CD4-positive, CD25-positive, alpha-beta regulatory T cell (primary cell): ENCODE results near the gene PTPRQ. TPM values are rescaled to one million over a fixed set of nuclear protein-coding genes. Genes with fewer than 3 reads are reported as not detected.
A peak's percentile ranks its signal among the peaks of the same experiment; 100 is the strongest.

ENCODE experiments used
- ATAC-seq, 2 donors: fragments of 150-1000 bp; cut with Tn5 transposase; one replicate each; pipeline ENCODE4 v1.10.0; 2021; ENCODE audit warnings: low read depth in 2 of 2, moderate number of reproducible peaks in 2 of 2, moderate library complexity in 1 of 2
- DNase-seq, 3 donors: peaks; one replicate each; pipeline versions ENCODE4 v3.0.0 to v3.0.0-alpha.2; 2012 to 2022; ENCODE audit warnings: mixed read lengths in 1 of 3
- H3K27ac ChIP-seq: one replicate; pipeline ENCODE4 v1.7.0; 2013; ENCODE audit warnings: mild to moderate bottlenecking, low read length; ENCODE audit not compliant: insufficient read depth, poor library complexity, severe bottlenecking
- H3K27me3 ChIP-seq: one replicate; pipeline ENCODE4 v1.7.0; 2013; ENCODE audit warnings: low read length; ENCODE audit not compliant: control insufficient read depth, insufficient read depth
- H3K36me3 ChIP-seq: one replicate; pipeline ENCODE4 v1.7.0; 2013; ENCODE audit warnings: mild to moderate bottlenecking, low read length, moderate library complexity; ENCODE audit not compliant: control insufficient read depth, insufficient read depth
- H3K4me1 ChIP-seq: 2 replicates; pipeline ENCODE4 v1.7.0; 2013; ENCODE audit warnings: mild to moderate bottlenecking, low read length; ENCODE audit not compliant: insufficient read depth, control insufficient read depth, poor library complexity, severe bottlenecking
- H3K4me3 ChIP-seq: one replicate; pipeline ENCODE4 v1.7.0; 2013; ENCODE audit warnings: low read depth, mild to moderate bottlenecking, low read length, moderate library complexity
- H3K9me3 ChIP-seq, 2 experiments: 1 replicate in 1 of 2; 2 replicates in 1 of 2; pipeline ENCODE4 v1.7.0; 2013; ENCODE audit warnings: low read length in 2 of 2, mild to moderate bottlenecking in 1 of 2, moderate library complexity in 1 of 2; ENCODE audit not compliant: control insufficient read depth in 2 of 2
- H3K27ac Mint-ChIP-seq, 3 donors: one replicate each; pipeline ENCODE4 v1.8.0; 2020 to 2022; ENCODE audit warnings: mild to moderate bottlenecking in 3 of 3, mixed read lengths in 3 of 3, moderate library complexity in 2 of 3
- H3K27me3 Mint-ChIP-seq: one replicate; pipeline ENCODE4 v1.8.0; 2022; ENCODE audit warnings: mild to moderate bottlenecking, mixed read lengths
- H3K36me3 Mint-ChIP-seq: one replicate; pipeline ENCODE4 v1.8.0; 2020; ENCODE audit warnings: mixed read lengths
- H3K4me1 Mint-ChIP-seq, 4 donors: one replicate each; pipeline ENCODE4 v1.8.0; 2020 to 2022; ENCODE audit warnings: mixed read lengths in 4 of 4, mild to moderate bottlenecking in 1 of 4
- H3K4me3 Mint-ChIP-seq, 4 donors: one replicate each; pipeline ENCODE4 v1.8.0; 2020 to 2022; ENCODE audit warnings: mild to moderate bottlenecking in 4 of 4, mixed read lengths in 4 of 4, moderate library complexity in 3 of 4
- H3K9me3 Mint-ChIP-seq, 7 donors: one replicate each; pipeline ENCODE4 v1.8.0; 2020 to 2022; ENCODE audit warnings: mixed read lengths in 7 of 7, mild to moderate bottlenecking in 3 of 7, moderate library complexity in 2 of 7
- polyA plus RNA-seq, 4 donors: library from polyadenylated mRNA; unstranded; fragments of 300-500 nt; fragmentation: Illumina TruSeq; gene quantifications; one replicate each; pipeline ENCODE4 v1.2.3, GENCODE V29; 2021
- total RNA-seq: library from RNA; stranded (reverse); gene quantifications from one replicate; pipeline ENCODE4 v1.2.3, GENCODE V29; 2022

Gene PTPRQ
- total and polyA plus RNA-seq, 5 donors from 2014 or later: not detected

DNA sequence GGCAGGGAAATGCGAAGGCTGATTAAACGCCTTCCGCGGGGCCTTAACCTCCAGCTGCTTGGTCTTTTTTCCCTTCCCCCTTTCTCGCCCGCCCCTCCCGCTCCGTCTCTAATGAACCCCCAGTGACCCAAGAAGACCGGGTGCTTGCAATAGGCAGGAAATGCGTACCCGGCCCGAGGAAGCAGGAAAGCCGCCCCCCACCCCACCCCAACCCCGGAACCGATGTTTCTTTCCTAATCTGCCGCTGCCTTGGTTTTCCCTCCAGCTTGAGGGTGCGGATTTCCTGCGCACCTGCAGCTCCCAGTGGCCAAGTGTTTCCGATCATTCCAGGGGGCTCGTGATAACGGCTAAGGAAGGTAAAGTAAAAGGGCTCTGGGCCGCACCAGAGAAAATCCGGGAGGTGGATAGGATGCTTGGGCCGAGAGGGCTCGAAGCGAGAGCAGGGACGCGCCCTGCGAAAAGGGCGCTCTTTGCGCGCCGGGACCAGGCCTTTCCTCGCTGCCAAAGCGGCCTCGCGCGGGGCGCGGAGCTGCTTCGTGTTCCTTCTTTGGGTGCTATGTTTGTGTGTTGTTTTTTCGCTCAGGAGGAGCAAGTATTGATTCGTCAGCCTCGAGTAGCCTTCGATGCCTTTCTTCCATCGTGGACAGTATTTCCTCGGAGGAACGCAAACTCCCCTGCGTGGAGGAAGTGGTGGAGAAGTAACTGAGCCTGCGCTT, 264.4 kb downstream of the PTPRQ start:
- no peak overlapping the region for H3K27ac ChIP-seq
- H3K9me3 ChIP-seq: no peaks in the 10 kb centered on the region
- no peak overlapping the region for H3K4me3 Mint-ChIP-seq
- DNase-seq (no peak), ATAC-seq (no peak)
- H3K27me3 ChIP-seq: no peaks in the 10 kb centered on the region
- no peaks in the 10 kb centered on the region for H3K4me1 ChIP-seq
- no peak overlapping the region for H3K4me3 ChIP-seq
- peaks cover 0 to 7% (median 1%) of the 10 kb centered on the region in 7 donors for H3K9me3 Mint-ChIP-seq
- no peaks in the 10 kb centered on the region for H3K4me1 Mint-ChIP-seq
- no peak overlapping the region for H3K27ac Mint-ChIP-seq
- H3K36me3 Mint-ChIP-seq: no peaks in the 10 kb centered on the region
- H3K27me3 Mint-ChIP-seq: peaks cover 13% of the 10 kb centered on the region
- no peaks in the 10 kb centered on the region for H3K36me3 ChIP-seq

GRCh38 chr12:80708975-80709328, 264.9 kb downstream of the PTPRQ start:
- Histone ChIP-seq H3K4me3 (no peak overlapping the region), H3K27ac (no peak overlapping the region), H3K4me1 (no peaks in the 10 kb centered on the region), H3K9me3 (no peaks in the 10 kb centered on the region), H3K27me3 (no peaks in the 10 kb centered on the region), H3K36me3 (no peaks in the 10 kb centered on the region)
- Mint-ChIP-seq H3K27ac (no peak overlapping the region), H3K9me3 (peaks cover 0 to 7% (median 0%) of the 10 kb centered on the region in 7 donors), H3K4me3 (no peak overlapping the region), H3K4me1 (no peaks in the 10 kb centered on the region), H3K27me3 (peaks cover 16% of the 10 kb centered on the region), H3K36me3 (no peaks in the 10 kb centered on the region)
- ATAC-seq (no peak), DNase-seq (no peak)

DNA sequence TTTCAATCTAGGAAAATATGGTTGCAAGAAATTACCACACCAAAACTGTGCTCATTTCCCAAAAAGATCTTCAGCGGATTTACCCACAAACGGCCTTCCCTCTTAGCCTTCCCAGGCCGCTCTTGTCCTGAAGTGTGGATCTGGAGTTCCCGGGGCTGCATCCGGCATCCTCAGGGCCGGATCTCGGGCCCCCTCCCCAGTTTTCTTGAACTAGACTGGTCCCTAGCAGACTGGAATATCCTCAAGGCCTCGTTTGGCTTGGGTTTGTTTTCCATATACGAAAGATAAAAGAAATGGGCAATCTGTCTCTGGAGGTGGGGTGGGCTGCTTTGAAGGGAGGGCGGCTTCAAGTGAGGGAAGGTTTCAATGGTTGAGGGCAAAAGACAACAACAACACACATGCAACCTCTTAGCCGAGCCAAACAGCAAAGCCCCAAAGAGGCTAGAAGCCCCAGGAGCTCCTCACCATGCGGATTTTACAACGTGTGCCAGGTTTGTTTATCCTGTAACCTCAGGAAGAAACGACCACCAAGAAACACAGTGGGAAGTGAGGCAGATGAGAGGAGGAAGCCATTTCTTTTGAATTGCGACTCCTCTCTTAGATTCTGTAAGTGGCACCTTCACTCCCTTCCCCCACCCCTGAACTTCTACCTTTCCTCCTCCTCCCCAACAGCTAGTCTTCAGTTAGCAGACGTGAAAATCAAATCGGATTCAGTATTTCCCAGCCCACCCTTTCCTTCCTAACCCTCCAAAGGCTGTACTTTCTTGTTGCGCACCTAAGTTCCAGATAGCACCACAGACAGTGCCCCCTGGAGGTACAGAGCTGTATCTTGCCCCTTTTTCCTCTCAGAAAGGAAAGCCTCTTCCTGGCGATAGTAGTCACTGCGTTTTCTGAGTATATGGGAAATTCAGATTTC, 266.0 kb downstream of the PTPRQ start:
- Histone ChIP-seq H3K27ac (no peak overlapping the region), H3K36me3 (no peaks in the 10 kb centered on the region), H3K27me3 (peaks cover 4% of the 10 kb centered on the region), H3K4me3 (no peak overlapping the region), H3K9me3 (no peaks in the 10 kb centered on the region), H3K4me1 (no peaks in the 10 kb centered on the region)
- Mint-ChIP-seq H3K27ac (no peak overlapping the region), H3K9me3 (peaks cover 0 to 10% (median 0%) of the 10 kb centered on the region in 7 donors), H3K36me3 (no peaks in the 10 kb centered on the region), H3K4me3 (peak overlapping the region in 1 of 4 donors; percentile 12), H3K4me1 (no peaks in the 10 kb centered on the region), H3K27me3 (peaks cover 21% of the 10 kb centered on the region)
- ATAC-seq (no peak), DNase-seq (no peak)

GRCh38 chr12:80710727-80711449, 266.9 kb downstream of the PTPRQ start:
- Histone ChIP-seq H3K27ac (no peak overlapping the region), H3K4me1 (no peaks in the 10 kb centered on the region), H3K9me3 (no peaks in the 10 kb centered on the region), H3K4me3 (no peak overlapping the region), H3K27me3 (peaks cover 5% of the 10 kb centered on the region), H3K36me3 (no peaks in the 10 kb centered on the region)
- Mint-ChIP-seq H3K4me1 (no peaks in the 10 kb centered on the region), H3K4me3 (peak overlapping the region in 1 of 4 donors; percentile 12), H3K9me3 (peaks cover 0 to 10% (median 0%) of the 10 kb centered on the region in 7 donors), H3K27me3 (peaks cover 25% of the 10 kb centered on the region), H3K36me3 (no peaks in the 10 kb centered on the region), H3K27ac (no peak overlapping the region)
- ATAC-seq (no peak), DNase-seq (no peak)

DNA sequence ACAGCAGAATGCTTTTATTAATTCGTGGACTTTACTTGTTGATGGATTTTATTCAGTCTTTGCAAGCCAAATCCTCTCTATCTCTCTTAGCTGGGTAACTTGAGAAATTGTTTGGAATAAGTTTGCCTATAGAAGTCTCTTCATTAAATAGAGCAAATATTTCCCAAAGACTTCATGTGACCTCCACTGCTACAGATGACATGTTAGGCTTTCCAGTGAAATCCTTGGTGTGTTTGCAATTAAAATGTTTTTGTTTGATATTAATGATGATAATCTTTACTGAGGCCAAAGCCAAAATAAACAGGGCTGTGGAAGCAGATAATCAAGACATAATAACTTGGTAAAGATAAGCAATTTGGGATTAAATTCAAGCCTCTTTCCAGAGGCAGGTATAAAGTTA, 267.8 kb downstream of the PTPRQ start:
- Mint-ChIP-seq H3K27me3 (peaks cover 31% of the 10 kb centered on the region), H3K36me3 (no peaks in the 10 kb centered on the region), H3K4me3 (no peak overlapping the region), H3K9me3 (peaks cover 0 to 10% (median 0%) of the 10 kb centered on the region in 7 donors), H3K27ac (no peak overlapping the region), H3K4me1 (no peaks in the 10 kb centered on the region)
- Histone ChIP-seq H3K9me3 (no peaks in the 10 kb centered on the region), H3K4me3 (no peak overlapping the region), H3K4me1 (no peaks in the 10 kb centered on the region), H3K27me3 (peaks cover 5% of the 10 kb centered on the region), H3K36me3 (no peaks in the 10 kb centered on the region), H3K27ac (no peak overlapping the region)
- ATAC-seq (no peak), DNase-seq (no peak)

GRCh38 chr12:80712866-80713265, 268.8 kb downstream of the PTPRQ start:
- no peaks in the 10 kb centered on the region for H3K36me3 Mint-ChIP-seq
- H3K36me3 ChIP-seq: no peaks in the 10 kb centered on the region
- ATAC-seq (no peak), DNase-seq (no peak)
- H3K27me3 Mint-ChIP-seq: peaks cover 26% of the 10 kb centered on the region
- H3K4me3 ChIP-seq: no peak overlapping the region
- H3K27ac ChIP-seq: no peak overlapping the region
- H3K27me3 ChIP-seq: peaks cover 5% of the 10 kb centered on the region
- H3K9me3 Mint-ChIP-seq: peaks cover 0 to 9% (median 0%) of the 10 kb centered on the region in 7 donors
- H3K4me3 Mint-ChIP-seq: no peak overlapping the region
- H3K4me1 Mint-ChIP-seq: no peaks in the 10 kb centered on the region
- H3K27ac Mint-ChIP-seq: no peak overlapping the region
- no peaks in the 10 kb centered on the region for H3K9me3 ChIP-seq
- no peaks in the 10 kb centered on the region for H3K4me1 ChIP-seq

DNA sequence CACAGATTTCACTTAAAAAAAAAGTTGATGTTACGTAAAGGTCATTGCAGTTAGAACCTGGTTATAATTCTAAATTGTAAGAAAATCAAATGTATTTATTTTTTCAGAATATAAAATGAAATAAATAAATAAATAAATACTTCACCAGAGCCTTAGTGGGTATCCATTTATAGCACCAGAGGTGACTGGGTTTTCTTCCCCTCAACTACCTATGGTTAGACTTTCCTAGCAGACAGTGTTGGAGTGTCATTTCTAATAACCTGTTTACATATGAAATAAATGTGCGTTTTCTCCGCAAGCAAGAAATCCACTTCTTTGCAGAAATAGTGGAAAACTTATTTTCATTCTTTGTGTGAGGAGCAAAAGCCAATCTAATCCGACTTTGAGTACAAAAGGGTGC, 269.4 kb downstream of the PTPRQ start:
- Mint-ChIP-seq H3K36me3 (no peaks in the 10 kb centered on the region), H3K4me1 (no peaks in the 10 kb centered on the region), H3K27ac (no peak overlapping the region), H3K9me3 (peaks cover 0 to 9% (median 0%) of the 10 kb centered on the region in 7 donors), H3K4me3 (no peak overlapping the region), H3K27me3 (peaks cover 25% of the 10 kb centered on the region)
- Histone ChIP-seq H3K27ac (no peak overlapping the region), H3K4me1 (no peaks in the 10 kb centered on the region), H3K9me3 (no peaks in the 10 kb centered on the region), H3K4me3 (no peak overlapping the region), H3K27me3 (peaks cover 5% of the 10 kb centered on the region), H3K36me3 (no peaks in the 10 kb centered on the region)
- ATAC-seq: no peak
- no peak for DNase-seq
